ENCODE results near the gene ZNF169.

DNA sequence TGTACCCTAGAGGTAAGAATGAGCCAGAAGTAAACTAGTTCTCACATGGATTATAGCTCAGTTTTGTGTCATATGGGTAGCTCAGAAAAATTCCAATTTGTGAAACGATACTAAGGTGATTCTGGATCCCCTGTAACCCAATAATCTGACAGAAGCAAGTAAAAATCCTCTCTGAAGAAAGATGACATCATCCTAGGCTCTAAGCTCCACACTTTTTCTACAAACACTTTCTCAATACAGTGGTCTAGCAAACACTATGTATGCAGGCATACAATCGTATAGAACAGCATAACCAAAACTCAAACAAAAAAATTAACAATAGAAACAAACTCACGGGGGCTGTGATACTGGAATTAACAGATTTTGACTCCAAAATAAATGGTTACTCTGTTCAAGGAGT, 26.7 kb upstream of the ZNF169 start:
- no peak for TF ChIP-seq CTCF (IDR thresholded peaks at IDR 0.05)
- no peak for TF ChIP-seq POLR2A (IDR thresholded peaks at IDR 0.05)
- no peak for TF ChIP-seq POLR2AphosphoS5 (IDR thresholded peaks at IDR 0.05; ENCODE audit: insufficient read depth in 1 of 2, low read depth in 1 of 2)

Measured in vagina (tissue), 2 donors.